Measurements from ENCODE around the gene GFPT1. TPM values are rescaled to one million over a fixed set of nuclear protein-coding genes. Genes with fewer than 3 reads are reported as not detected.

The GFPT1 gene
- total and polyA plus RNA-seq, 2 donors from 2014 or later, result 9.5 to 43.1 TPM

GRCh38 chr2:69305712-69306392 lies 81.2 kb downstream of the GFPT1 start:
- DNase-seq (no peak), FAIRE-seq (no peak)
- Histone ChIP-seq H3K9me3 (ENCODE audit: control insufficient read depth in 2 of 3, insufficient read depth in 1 of 3, low read length in 3 of 3) (no peaks in the 10 kb centered on the region), H3K36me3 (ENCODE audit: control insufficient read depth in 2 of 3, insufficient read depth in 3 of 3, low read length in 3 of 3) (no peaks in the 10 kb centered on the region), H3K4me1 (ENCODE audit: control insufficient read depth in 2 of 3, insufficient read depth in 2 of 3, low read depth in 1 of 3, low read length in 3 of 3) (peaks cover 0 to 13% (median 0%) of the 10 kb centered on the region in 3 donors), H3K4me3 (ENCODE audit: low read length in 3 of 3) (peak overlapping the region in 2 of 3 donors; percentile 18 to 64), H3K27me3 (ENCODE audit: control insufficient read depth, insufficient read depth, low read length) (no peaks in the 10 kb centered on the region), H3K27ac (ENCODE audit: low read depth in 2 of 2, low read length in 2 of 2) (peak overlapping the region in 1 of 2 donors; percentile 28), H3K9ac (ENCODE audit: low read length in 3 of 3) (no peak overlapping the region)
- intact Hi-C loops (cut with DNase I), result no loop called here
- TF ChIP-seq CTCF (IDR thresholded peaks at IDR 0.05; ENCODE audit: borderline replicate concordance, extremely low read depth, insufficient read depth), result no peak

GRCh38 chr2:69305166-69305565 lies 81.9 kb downstream of the GFPT1 start:
- Histone ChIP-seq H3K27ac (ENCODE audit: low read depth in 2 of 2, low read length in 2 of 2) (no peak overlapping the region), H3K4me1 (ENCODE audit: control insufficient read depth in 2 of 3, insufficient read depth in 2 of 3, low read depth in 1 of 3, low read length in 3 of 3) (peaks cover 0 to 11% (median 0%) of the 10 kb centered on the region in 3 donors), H3K9ac (ENCODE audit: low read length in 3 of 3) (no peak overlapping the region), H3K36me3 (ENCODE audit: control insufficient read depth in 2 of 3, insufficient read depth in 3 of 3, low read length in 3 of 3) (no peaks in the 10 kb centered on the region), H3K27me3 (ENCODE audit: control insufficient read depth, insufficient read depth, low read length) (no peaks in the 10 kb centered on the region), H3K4me3 (ENCODE audit: low read length in 3 of 3) (no peak overlapping the region), H3K9me3 (ENCODE audit: control insufficient read depth in 2 of 3, insufficient read depth in 1 of 3, low read length in 3 of 3) (no peaks in the 10 kb centered on the region)
- no peak for DNase-seq
- FAIRE-seq, result no peak
- TF ChIP-seq CTCF (IDR thresholded peaks at IDR 0.05; ENCODE audit: borderline replicate concordance, extremely low read depth, insufficient read depth), result no peak
- intact Hi-C loops (cut with DNase I), result no loop called here

- no peak overlapping the region for H3K4me3 ChIP-seq (ENCODE audit: low read length in 3 of 3)
- no peaks in the 10 kb centered on the region for H3K36me3 ChIP-seq (ENCODE audit: control insufficient read depth in 2 of 3, insufficient read depth in 3 of 3, low read length in 3 of 3)
- H3K9ac ChIP-seq (ENCODE audit: low read length in 3 of 3), result no peak overlapping the region
- no peak for TF ChIP-seq CTCF (IDR thresholded peaks at IDR 0.05; ENCODE audit: borderline replicate concordance, extremely low read depth, insufficient read depth)
- H3K4me1 ChIP-seq (ENCODE audit: control insufficient read depth in 2 of 3, insufficient read depth in 2 of 3, low read depth in 1 of 3, low read length in 3 of 3), result peaks cover 0 to 9% (median 0%) of the 10 kb centered on the region in 3 donors
- no peak for FAIRE-seq
- intact Hi-C loops (cut with DNase I), result no loop called here
- H3K27ac ChIP-seq (ENCODE audit: low read depth in 2 of 2, low read length in 2 of 2), result no peak overlapping the region
- H3K9me3 ChIP-seq (ENCODE audit: control insufficient read depth in 2 of 3, insufficient read depth in 1 of 3, low read length in 3 of 3), result no peaks in the 10 kb centered on the region
- no peak for DNase-seq
- no peaks in the 10 kb centered on the region for H3K27me3 ChIP-seq (ENCODE audit: control insufficient read depth, insufficient read depth, low read length)
Measured at GRCh38 chr2:69304656-69305055, 82.4 kb downstream of the GFPT1 start.
